ENCODE results near the gene PLCB2.
A peak's percentile ranks its signal among the peaks of the same experiment; 100 is the strongest.

DNA sequence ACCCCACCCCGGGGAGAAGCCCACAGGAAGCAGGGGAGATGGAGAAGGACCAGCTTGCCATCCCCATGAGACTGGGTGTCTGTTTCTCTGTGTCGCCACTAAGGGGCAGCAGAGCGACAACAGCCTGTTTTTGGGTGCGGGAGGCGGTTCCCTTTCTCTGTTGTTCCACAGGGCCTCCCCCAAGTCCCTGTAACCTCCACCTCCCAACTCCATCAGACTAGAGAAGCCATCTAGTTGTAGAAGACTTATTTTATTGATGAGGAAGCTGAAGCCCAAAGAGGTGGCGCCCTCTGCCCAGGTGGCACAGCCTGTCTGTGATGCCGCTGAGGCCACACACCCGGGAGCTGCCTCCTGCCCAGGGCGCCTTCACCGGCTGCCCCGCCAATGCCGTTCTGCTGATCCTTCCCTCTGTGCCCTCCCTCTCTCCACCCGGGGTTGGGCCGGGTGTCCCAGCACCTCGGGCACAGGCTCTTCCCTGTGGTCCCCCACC lies 36.9 kb upstream of the PLCB2 start:
- TF ChIP-seq CAMTA2 (CRISPR knock-in tag; conservative IDR thresholded peaks at IDR 0.05) (no peak), CBFA2T2 (conservative IDR thresholded peaks at IDR 0.05) (no peak), ATF7 (IDR thresholded peaks at IDR 0.05) (no peak), SMAD3 (CRISPR knock-in tag; conservative IDR thresholded peaks at IDR 0.05) (no peak), PHB (CRISPR knock-in tag; IDR thresholded peaks at IDR 0.05) (no peak), JUNB (CRISPR knock-in tag; conservative IDR thresholded peaks at IDR 0.05) (no peak), TAF1 (IDR thresholded peaks at IDR 0.05; ENCODE audit: control insufficient read depth, extremely low read depth, insufficient read depth, low read length, severe bottlenecking) (no peak), ZNF274 (IDR thresholded peaks at IDR 0.05; ENCODE audit: borderline replicate concordance, low read depth, low read length) (no peak)
- TF ChIP-seq, protein P1, sequence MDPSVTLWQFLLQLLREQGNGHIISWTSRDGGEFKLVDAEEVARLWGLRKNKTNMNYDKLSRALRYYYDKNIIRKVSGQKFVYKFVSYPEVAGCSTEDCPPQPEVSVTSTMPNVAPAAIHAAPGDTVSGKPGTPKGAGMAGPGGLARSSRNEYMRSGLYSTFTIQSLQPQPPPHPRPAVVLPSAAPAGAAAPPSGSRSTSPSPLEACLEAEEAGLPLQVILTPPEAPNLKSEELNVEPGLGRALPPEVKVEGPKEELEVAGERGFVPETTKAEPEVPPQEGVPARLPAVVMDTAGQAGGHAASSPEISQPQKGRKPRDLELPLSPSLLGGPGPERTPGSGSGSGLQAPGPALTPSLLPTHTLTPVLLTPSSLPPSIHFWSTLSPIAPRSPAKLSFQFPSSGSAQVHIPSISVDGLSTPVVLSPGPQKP (CRISPR knock-in tag; IDR thresholded peaks at IDR 0.05): no peak
- TF ChIP-seq, protein P2, sequence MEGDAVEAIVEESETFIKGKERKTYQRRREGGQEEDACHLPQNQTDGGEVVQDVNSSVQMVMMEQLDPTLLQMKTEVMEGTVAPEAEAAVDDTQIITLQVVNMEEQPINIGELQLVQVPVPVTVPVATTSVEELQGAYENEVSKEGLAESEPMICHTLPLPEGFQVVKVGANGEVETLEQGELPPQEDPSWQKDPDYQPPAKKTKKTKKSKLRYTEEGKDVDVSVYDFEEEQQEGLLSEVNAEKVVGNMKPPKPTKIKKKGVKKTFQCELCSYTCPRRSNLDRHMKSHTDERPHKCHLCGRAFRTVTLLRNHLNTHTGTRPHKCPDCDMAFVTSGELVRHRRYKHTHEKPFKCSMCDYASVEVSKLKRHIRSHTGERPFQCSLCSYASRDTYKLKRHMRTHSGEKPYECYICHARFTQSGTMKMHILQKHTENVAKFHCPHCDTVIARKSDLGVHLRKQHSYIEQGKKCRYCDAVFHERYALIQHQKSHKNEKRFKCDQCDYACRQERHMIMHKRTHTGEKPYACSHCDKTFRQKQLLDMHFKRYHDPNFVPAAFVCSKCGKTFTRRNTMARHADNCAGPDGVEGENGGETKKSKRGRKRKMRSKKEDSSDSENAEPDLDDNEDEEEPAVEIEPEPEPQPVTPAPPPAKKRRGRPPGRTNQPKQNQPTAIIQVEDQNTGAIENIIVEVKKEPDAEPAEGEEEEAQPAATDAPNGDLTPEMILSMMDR (IDR thresholded peaks at IDR 0.05 in 2 of 3, conservative IDR thresholded peaks at IDR 0.05 in 1 of 3; ENCODE audit: insufficient read depth in 2 of 3, low read depth in 1 of 3, low read length in 3 of 3): peak; percentile 87 to 91 (median 87)
